HG02943 (cell line): Measurements from ENCODE around the gene RASSF3.
"Not testable (repeated sequence)": the region's sequence is repeated elsewhere in the genome, so short reads cannot be mapped to it uniquely, and the experiment has no call there.

ENCODE experiments used
- ATAC-seq: cut with Tn5 transposase; IDR thresholded peaks from one replicate; pipeline ENCODE4 v1.9.1; 2021; ENCODE audit warnings: mild to moderate bottlenecking, low read depth, moderate library complexity; ENCODE audit not compliant: unreplicated experiment

Gene RASSF3

DNA sequence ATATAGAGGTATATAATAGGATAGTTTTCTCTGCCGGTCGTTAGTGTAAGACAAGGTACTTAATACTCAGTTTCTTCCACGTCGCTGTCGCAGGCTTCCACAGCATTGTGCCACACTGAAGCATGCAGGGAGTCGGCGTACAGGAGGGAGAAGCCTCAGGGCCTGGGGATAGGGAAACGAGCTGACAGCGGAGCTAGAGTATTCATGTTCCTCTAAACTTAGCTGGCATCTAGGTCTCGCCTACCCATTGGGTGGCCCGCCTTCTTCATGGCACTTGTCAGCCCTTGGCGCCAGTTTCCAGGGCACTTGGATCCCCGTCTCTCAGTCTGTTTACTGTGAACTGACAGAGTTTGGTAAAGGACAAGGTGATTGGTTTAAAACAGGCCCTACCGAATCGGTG, 75.3 kb downstream of the RASSF3 start:
- ATAC-seq = no peak

DNA sequence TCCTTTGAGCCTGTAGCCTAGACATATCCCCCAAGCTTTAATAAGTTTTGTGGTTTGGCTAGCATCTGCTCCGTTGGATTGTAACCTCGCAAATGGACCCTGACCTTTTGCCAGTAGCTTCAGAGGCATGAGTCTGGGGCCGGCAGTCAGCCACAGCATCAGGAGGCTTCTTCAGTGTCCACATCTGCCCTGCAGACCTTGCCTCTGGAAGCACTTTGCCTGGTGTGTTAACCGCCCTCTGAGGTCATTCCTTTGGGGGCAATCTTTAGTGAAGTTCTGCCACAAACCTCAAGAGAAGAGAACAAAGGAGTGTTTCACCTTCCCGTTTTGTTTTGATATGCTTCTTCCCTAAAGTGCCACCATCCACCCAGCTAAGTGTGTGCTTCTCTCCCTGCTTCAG, 77.5 kb downstream of the RASSF3 start:
- ATAC-seq = no peak

DNA sequence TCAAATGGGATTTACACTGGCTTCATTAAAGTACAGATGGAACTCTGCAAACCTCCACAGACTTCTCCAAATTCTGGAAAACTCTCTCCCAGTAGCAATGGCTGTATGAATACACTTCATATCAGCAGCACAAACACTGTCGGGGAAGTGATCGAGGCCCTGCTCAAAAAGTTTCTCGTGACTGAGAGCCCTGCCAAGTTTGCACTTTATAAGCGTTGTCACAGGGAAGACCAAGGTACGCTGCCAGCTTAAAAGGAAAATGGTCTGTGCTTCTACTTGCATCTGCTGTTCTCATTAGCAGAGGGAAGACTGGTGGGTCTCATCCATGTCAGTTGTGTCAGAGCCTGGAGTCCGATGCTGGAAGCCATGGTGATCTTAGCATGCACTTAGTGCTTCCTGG, 77.9 kb downstream of the RASSF3 start:
- ATAC-seq = no peak

DNA sequence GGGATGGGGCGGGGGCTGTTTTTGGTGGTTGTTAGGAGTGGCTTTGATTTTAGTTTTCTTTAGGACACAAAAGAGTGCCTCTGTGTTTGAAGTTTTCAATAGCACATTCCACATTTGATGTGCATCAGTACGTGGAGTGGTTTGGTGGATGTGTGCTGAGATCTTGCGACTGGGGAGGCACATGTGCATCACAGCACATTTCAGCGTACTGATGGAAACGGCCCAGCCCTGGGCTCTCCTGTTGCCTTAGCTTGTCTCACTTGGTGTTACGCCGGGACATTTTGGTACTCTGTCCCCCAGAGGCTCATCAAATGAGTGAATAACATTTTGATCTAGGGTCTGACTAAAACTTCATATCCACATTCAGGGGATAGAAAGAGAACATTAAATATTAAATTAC, 78.4 kb downstream of the RASSF3 start:
- no peak for ATAC-seq

DNA sequence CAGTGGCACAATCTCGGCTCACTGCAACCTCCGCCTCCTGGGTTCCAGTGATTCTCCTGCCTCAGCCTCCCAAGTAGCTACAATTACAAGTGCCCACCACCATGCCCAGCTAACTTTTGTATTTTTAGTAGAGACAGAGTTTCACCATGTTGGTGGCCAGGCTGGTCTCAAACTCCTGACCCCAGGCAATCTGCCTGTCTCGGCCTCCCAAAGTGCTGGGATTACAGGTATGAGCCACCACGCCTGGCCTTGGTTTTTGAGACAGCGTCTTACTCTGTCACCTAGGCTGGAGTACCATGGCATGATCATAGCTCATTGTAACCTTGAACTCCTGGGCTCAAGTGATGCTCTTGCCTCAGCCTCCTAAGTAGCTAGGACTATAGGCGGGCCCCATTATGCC, 79.9 kb downstream of the RASSF3 start:
- not testable (repeated sequence) for ATAC-seq

DNA sequence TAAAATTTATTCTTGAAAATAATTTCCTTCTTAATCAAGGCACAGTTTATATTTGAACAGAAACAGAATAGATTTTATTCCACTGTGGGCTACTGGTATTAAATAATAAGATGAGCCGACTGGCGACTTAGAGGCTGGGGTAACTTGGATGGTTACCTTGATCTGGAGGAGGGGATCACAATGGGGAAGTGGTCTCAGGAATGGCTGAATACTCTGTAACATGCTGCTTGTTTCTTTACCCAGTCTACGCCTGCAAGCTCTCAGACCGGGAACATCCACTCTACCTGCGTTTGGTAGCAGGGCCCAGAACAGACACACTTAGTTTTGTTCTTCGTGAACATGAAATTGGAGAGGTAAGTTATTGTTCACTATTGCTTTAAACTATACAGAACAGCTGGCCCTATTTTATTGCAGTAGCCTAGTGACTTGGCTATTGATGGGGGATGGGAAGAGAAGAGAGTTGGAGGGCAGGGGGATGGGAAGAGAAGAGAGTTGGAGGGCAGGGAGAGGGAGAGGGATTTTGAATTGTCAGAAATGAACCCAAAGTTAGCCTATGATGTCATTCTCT, 81.0 kb downstream of the RASSF3 start:
- ATAC-seq = no peak

DNA sequence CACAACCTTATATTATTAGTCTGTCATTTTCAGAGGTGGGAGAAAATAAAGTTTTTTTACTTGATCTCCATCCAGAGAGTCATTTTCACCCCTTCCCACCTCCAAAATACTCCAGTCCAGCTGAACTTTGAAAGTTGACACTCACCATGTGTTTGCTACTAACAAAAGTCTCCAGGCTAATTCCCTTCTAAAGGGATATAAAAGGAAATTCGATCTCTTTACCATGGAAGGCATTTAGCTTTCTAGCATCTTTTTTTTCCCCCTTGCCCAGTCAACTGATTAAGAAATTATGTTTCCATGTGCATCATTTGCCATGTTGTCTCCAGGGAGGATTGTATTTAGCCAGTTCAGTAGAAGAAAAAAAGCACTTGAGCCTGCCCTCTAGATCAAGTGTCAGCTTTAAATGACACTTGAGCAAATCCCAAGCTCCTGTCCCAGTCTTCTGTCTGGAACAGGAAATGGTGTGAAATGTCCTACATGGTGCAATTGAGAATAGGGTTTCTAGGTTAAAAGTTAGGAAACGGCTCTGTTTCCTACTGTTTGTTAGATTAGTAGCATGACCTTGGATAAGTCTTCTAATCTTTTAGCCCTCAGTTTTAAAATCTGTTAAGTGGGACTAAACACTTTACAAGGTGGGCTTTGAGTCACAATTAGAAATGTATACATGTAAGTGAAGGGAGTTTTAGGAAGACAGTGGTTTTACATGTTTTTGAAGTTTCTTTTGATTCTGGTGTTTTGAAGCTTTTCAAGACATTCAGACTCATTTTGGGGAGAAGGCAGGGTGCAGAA, 81.7 kb downstream of the RASSF3 start:
- no peak for ATAC-seq

DNA sequence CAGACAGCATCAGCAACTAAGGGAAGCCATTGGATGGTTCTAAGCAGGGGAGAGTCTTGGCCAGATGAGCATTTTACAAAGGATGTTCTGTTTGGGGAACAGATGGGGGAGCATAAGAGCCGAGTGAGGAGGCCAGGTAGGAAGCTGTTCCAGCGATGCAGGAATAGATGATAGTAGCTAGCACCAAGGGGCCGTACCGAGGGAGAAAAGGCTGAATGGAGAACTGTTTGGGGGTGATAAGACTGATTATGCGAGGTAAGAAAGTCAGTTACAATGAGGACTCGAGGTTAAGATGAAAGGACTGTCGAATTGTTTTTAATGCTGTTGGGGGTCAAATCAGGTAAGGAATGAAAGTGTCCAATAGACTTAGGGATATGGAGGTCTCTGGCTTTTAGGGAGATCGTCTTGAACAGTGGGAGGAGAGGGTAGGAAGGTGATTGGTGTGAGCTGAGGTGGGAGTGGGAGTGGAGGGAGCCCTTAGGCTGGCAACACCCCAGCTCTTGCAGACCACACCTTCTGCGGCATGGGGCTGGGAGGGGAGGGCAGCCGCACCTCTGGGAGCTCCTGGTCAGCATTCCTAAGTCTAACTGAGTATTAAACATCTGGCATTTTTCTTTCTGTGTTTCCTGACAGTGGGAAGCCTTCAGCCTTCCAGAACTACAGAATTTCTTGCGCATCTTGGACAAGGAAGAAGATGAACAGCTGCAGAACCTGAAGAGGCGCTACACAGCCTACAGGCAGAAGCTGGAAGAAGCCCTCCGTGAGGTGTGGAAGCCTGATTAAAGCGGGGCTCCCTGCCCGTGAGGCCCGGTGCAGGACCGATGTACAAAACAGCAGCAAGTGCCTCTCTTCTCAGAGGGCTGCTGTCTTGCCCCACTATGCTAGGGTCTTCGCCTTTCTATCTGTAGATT, 84.1 kb downstream of the RASSF3 start:
- no peak for ATAC-seq

DNA sequence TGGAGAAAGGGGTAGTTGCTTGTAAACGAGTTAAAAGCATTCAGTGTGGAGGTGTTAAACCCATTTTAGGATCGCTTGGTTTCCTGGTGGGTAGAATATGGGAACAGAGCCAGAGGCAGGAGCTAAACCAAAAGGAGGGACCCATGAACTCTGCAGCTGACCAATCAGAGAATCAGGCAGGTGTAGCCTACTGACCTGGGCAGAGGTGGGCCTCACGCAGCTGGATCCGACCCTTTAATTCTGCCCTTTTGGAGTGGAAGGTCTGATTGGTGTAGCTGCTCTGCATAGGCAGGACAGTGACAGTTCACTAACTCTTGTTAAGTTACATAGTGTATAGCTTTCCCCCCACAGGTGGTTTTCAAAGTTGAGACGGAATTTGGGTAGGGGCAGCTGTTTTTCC, 85.3 kb downstream of the RASSF3 start:
- ATAC-seq = no peak

DNA sequence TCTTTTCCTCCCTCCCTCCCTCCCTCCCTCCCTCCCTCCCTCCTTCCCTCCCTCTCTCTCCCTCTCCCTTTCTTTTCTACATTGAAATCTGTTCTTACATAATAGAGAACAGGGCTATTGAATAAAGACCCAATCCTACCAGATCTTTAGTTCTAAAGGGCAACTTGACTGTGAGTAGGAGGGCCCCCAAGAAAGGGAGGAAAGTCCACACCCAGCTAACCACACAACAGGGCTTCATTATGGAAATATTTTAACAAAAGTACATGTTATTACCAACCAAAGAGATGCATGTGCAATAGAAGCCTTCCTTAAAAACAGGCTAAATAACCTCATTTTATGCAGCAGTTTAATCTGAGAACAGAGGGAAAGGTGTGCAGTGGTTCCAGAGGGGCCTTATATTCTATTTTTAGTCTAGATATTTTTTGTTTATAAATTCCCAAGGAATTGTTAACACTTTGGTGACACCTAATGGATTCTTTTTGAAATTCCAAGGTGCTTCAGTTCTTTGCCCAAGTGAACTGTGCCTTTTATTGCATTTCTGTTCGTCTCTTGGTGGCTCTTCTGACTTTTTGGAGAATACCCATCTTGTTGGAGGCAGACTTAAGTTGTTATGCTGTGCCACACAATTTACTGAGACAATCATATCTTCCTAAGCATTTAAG, 85.9 kb downstream of the RASSF3 start:
- no peak for ATAC-seq

DNA sequence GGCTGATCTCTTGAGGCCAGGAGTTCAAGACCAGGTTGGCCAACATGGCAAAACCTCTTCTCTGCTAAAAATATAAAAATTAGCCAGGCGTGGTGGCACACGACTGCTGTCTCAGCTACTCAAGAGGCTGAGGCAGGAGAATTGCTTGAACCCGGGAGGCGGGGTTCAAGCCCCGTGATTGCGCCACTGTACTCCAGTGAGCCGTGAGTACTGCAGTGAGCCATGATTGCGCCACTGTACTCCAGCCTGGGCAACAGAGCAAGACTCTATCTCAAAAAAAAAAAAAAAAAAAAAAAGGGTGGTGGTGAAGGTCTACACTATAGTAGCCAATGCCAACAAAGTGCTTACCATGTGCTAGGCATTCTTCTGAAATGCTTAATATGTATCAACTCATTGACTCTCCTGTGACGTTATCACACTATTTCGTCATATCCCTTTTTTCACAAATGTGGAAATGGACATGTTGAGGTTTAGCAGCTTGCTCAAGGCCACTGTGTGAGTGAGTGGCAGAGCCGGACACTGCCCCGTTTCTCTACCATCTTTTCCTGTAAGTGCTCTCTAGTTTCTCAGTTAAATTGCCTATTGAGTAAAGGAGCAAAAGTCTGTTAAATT, 89.3 kb downstream of the RASSF3 start:
- ATAC-seq = no peak

DNA sequence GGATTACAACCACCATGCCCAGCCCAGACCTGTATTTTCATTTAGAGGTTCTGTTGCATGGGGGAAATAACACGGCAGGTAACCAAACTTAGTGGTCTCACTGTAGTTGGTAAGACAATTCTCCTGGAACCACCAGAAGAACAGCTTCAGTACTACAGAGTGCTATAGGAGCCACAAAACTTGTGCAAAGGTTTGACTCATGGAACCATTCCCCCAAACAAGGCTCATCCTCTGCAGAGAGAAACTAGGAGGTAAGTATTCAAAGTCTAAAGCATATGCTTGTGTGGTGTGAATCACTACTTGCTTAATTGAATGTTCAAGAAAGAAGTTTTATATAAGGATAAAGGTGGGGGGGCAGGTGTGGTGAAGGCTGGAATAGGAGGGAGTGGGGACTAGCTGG, 90.2 kb downstream of the RASSF3 start:
- no peak for ATAC-seq

DNA sequence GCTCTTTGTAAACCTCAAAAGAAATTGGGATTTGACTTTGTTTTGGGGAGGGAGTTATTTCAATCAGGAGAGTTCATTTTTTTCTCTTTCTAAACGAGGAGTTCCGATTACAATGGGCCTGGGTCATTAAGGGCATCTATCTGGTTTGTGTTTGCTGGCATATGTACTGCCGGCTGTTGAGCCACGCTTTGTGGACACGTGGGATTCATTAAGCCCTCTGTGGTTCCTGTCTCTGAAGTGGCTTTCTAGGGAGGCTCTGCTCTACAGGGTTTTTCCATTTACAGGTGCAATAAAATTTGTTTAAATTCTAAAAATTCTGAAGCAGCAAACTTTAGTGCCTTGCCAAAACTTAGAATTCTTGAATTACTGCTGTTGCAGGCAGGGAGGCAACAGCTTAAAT, 91.0 kb downstream of the RASSF3 start:
- ATAC-seq = no peak

DNA sequence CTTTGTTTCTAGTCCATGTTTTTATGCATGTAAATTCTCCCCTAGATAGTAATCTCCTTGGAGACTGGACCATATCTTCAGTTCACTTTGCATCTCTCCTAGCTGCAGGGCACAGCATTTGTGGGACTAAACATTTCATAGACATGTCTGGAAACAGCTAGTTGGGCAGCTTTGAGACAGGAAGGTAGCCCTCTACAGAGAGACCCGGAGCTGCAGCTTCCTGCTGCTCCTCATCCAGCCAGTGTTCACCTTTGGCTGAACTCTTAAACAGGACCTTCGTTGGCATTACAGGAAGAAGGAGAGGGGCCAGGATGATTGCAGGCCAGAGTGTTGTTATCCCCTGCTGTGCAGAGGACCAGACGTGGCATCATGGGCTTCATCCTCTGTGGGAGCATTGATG, 96.0 kb downstream of the RASSF3 start:
- no peak for ATAC-seq

DNA sequence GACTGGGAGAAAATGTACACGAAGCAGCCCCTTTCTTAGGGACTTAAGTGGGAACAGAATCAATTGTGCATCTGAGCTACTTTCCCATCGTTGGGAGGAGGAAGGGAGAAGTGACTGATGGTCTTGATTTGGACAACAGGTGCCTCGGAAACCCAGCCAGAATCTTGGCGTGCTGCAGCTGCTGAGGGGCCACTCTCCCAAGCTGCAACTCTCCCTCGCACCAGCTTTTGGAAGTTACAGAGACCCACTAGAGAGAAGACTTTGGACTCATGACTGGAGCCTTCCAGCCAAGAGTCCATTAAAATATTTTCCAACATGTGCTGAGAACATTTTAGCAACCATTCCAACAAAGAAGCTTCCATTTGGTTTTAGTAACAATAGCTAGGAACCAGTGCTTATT, 96.6 kb downstream of the RASSF3 start:
- no peak for ATAC-seq

DNA sequence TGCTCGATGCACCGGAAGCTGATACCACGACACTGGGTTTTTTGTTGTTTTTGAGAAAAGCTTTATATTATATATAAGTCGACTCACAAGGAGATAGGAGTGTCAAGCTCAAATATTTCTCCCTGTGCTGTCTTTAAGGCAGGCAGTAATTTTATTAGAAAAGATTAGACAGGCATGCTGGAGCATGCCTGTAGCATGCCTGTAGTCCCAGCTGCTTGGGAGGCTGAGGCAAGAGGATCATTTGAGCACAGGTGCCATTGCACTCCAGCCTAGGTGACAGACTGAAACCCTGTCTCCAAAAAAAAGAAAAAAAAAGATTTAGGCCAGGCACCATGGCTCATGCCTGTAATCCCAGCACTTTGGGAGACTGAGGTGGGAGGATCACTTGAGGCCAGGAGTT, 97.1 kb downstream of the RASSF3 start:
- ATAC-seq = no peak

DNA sequence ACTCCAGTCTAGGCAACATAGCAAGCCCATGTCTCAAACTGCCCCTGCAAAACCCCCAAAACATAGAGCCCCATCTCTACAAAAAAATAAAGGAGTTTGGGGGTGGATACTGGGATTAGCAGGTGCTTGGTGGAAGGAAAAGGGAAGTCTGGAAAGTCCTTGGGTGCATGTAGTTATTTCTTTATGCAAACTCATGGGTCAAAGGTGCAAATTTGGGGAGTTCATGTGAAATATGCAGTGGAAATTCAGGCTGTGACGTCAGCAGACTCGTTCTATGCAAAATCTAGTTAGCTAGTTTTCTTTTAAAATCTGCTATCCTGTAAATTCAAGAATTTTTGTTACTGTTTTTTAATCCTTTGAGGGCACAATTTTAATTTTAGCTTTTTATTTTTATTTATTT, 97.6 kb downstream of the RASSF3 start:
- no peak for ATAC-seq

DNA sequence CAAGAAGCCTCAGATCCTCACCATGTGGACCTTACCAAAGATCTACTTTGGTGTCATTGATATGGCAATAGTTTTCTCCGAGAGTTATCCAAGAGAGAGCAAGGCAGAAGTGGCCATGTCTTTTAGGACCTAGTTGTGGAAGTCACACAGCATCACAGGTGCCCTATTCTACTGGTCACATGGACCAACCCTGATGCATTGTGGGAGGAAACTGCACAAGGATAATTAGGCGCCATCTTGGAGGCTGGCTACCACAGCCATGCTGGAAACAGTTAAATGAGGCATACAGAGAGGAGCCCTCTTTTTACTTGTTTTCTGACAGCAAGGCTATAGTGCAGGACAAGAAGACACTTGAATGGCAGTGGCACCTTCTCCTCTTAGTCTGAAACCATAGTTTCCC, 99.1 kb downstream of the RASSF3 start:
- ATAC-seq = no peak

DNA sequence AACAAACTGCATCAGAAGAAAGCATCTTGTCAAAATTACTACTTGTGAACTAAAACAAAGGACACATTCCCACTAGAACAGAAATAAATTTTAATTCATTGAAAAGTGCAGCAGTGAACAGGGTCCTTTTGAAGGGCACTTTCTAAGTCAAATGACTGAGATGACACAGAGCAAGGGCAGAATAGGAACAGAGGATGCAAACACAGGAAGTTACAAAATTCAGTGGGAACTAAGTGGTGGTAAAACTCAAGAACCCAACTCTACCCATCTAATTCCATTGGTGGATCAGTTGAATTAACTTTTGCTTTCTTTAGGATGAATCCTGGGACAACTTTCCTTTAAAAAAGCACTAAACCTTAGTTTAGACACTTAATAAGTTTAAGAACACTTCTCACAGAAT, 103.1 kb downstream of the RASSF3 start:
- no peak for ATAC-seq

DNA sequence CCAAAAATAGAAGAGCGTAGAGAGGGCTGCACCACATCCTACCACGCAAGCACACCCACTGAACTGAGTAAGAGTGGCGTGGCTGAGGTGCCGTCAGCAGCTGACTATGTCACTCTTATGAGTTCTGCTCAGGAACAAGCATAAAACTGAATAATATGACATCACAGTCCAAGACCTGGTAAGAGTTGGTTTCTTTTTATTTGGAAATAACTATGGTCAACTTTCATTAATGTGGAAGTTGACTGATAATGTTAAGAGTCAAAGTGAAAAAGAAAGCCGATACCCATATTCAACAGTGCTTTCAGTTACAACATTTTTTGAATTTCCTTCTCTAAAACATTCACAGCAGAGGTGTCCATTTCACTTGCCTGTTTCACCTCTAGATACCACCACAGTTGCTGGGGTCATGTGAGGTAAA, 104.3 kb downstream of the RASSF3 start:
- peak; percentile 68 for ATAC-seq

DNA sequence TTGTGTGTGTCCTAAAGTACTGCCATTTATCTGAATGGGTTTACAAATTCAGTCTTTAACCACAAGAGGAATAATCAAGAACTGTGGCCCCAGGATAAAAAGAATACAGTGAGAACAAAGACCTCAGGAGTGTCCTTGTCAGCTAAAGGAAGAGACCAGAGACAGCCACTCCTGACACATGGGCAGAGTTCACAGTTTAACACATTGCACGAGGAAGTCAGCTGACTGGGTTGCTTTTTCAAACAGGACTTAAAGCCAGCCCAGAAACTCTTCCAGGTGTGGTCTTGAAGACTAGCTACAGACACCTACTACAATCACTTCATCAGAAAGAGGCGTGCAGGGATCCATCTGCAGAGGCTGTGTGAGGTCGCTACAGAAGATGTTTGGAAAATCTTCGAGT, 106.1 kb downstream of the RASSF3 start:
- ATAC-seq = no peak
